ENCODE measurements around the gene HOXB8.

DNA sequence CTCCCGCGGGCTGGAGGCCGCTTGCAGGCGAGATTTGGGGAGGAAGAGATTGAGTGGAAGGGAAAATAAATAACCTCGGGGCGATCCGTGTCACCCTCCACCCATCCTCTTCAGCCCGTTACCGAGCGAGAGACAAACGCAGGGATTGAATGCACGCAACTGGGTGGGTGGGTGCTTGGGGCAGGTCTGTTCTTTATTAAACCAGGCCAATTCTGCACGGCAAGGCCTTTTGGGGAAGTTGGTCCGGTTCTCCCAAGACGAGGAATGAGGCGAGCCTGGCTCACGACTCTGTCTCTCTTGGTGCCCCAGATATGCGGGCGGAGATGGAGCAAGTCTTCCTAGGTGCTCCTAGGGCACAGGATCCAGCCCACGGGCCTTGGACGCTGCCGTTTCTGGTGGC is 3.9 kb downstream of the HOXB8 start:
- TF ChIP-seq, protein P1, sequence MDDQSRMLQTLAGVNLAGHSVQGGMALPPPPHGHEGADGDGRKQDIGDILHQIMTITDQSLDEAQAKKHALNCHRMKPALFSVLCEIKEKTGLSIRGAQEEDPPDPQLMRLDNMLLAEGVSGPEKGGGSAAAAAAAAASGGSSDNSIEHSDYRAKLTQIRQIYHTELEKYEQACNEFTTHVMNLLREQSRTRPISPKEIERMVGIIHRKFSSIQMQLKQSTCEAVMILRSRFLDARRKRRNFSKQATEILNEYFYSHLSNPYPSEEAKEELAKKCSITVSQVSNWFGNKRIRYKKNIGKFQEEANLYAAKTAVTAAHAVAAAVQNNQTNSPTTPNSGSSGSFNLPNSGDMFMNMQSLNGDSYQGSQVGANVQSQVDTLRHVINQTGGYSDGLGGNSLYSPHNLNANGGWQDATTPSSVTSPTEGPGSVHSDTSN (CRISPR knock-in tag; IDR thresholded peaks at IDR 0.05; ENCODE audit: borderline replicate concordance), result no peak
- TF ChIP-seq ZNF629 (CRISPR knock-in tag; conservative IDR thresholded peaks at IDR 0.05), result no peak
- TF ChIP-seq KDM5B (CRISPR knock-in tag; IDR thresholded peaks at IDR 0.05; ENCODE audit: borderline replicate concordance), result no peak
- no peak for TF ChIP-seq GABPA (IDR thresholded peaks at IDR 0.05; ENCODE audit: low read depth, low read length)
- no peak for TF ChIP-seq GABPA (CRISPR knock-in tag; IDR thresholded peaks at IDR 0.05; ENCODE audit: low read depth)
- TF ChIP-seq CTCF (CRISPR knock-in tag; IDR thresholded peaks at IDR 0.05), result no peak
- TF ChIP-seq ZKSCAN8 (CRISPR knock-in tag; IDR thresholded peaks at IDR 0.05; ENCODE audit: borderline replicate concordance), result no peak
- no peak for TF ChIP-seq YY1 (IDR thresholded peaks at IDR 0.05; ENCODE audit: insufficient read depth, insufficient replicate concordance, low read depth, low read length)
- TF ChIP-seq POLR2A (IDR thresholded peaks at IDR 0.05; ENCODE audit: insufficient read depth in 1 of 2, low read depth in 2 of 2, low read length in 2 of 2), result no peak
- no peak for TF ChIP-seq JUN (CRISPR knock-in tag; IDR thresholded peaks at IDR 0.05)
- no peak for TF ChIP-seq MYNN (CRISPR knock-in tag; IDR thresholded peaks at IDR 0.05; ENCODE audit: low read depth)
- TF ChIP-seq RXRA (CRISPR knock-in tag; IDR thresholded peaks at IDR 0.05), result no peak
- TF ChIP-seq KLF6 (CRISPR knock-in tag; IDR thresholded peaks at IDR 0.05), result no peak
- TF ChIP-seq, protein P2, sequence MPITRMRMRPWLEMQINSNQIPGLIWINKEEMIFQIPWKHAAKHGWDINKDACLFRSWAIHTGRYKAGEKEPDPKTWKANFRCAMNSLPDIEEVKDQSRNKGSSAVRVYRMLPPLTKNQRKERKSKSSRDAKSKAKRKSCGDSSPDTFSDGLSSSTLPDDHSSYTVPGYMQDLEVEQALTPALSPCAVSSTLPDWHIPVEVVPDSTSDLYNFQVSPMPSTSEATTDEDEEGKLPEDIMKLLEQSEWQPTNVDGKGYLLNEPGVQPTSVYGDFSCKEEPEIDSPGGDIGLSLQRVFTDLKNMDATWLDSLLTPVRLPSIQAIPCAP (CRISPR knock-in tag; IDR thresholded peaks at IDR 0.05; ENCODE audit: low read depth), result no peak
- no peak for TF ChIP-seq HNRNPK (IDR thresholded peaks at IDR 0.05; ENCODE audit: low read depth, low read length, poor library complexity, severe bottlenecking)

Data from HepG2 (cell line).